ENCODE data around the gene MMP2. TPM values are rescaled to one million over a fixed set of nuclear protein-coding genes. Genes with fewer than 3 reads are reported as not detected.

MMP2 gene
- total and polyA plus RNA-seq, 4 experiments from 2014 or later: 0.55 to 0.84 TPM; not detected in 2

GRCh38 chr16:55534756-55535155 lies 55.8 kb downstream of the MMP2 start:
- no peak for DNase-seq
- H3K4me1 ChIP-seq (ENCODE audit: insufficient read depth, low read length): no peaks in the 10 kb centered on the region
- no peak overlapping the region for H3K4me3 Mint-ChIP-seq
- H3K27me3 ChIP-seq (ENCODE audit: insufficient read depth, low read length): no peaks in the 10 kb centered on the region
- ChIA-PET POLR2A (ENCODE audit: partially characterized antibody) (no interaction called here), CTCF (ENCODE audit: partially characterized antibody) (no interaction called here)
- no peaks in the 10 kb centered on the region for H3K9me3 Mint-ChIP-seq
- peaks cover 0 to 5% of the 10 kb centered on the region in 2 donors for H3K27me3 Mint-ChIP-seq
- H3K36me3 Mint-ChIP-seq: no peaks in the 10 kb centered on the region
- no peaks in the 10 kb centered on the region for H3K4me1 Mint-ChIP-seq
- no peak overlapping the region for H3K27ac ChIP-seq (ENCODE audit: low read depth, low read length)
- intact Hi-C loops (cut with micrococcal nuclease): no loop called here
- H3K9me3 ChIP-seq (ENCODE audit: control insufficient read depth in 1 of 2, low read length in 2 of 2): no peaks in the 10 kb centered on the region
- H3K27ac Mint-ChIP-seq: no peak overlapping the region
- no peak overlapping the region for H3K4me3 ChIP-seq (ENCODE audit: low read length in 2 of 2)
- H3K36me3 ChIP-seq (ENCODE audit: insufficient read depth, low read length): no peaks in the 10 kb centered on the region

DNA sequence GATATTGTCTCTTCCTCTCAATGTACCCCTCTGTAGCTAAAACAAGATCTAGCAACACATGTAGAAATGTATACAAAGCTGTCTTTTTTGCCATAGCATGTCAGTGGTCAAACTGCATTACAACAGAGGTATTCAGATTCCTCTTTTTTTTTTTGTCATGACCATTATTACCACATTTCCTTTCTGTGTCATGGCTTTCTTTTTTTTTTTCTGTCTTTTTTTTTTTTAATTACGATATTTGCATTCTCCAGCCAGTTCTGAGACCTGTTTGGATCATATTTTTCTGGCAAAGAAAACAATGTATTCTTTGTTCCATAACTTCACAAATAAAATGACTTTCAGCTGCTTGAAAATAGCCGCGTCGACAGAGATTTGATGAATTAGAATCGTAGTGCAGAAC lies 60.1 kb downstream of the MMP2 start:
- intact Hi-C loops (cut with micrococcal nuclease): no loop called here
- H3K27ac ChIP-seq (ENCODE audit: low read depth, low read length): no peak overlapping the region
- no peak overlapping the region for H3K27ac Mint-ChIP-seq
- no peak overlapping the region for H3K4me3 Mint-ChIP-seq
- H3K36me3 ChIP-seq (ENCODE audit: insufficient read depth, low read length): no peaks in the 10 kb centered on the region
- peaks cover 0 to 2% of the 10 kb centered on the region in 2 donors for H3K27me3 Mint-ChIP-seq
- no peaks in the 10 kb centered on the region for H3K36me3 Mint-ChIP-seq
- H3K4me3 ChIP-seq (ENCODE audit: low read length in 2 of 2): no peak overlapping the region
- no peak for DNase-seq
- no peaks in the 10 kb centered on the region for H3K4me1 ChIP-seq (ENCODE audit: insufficient read depth, low read length)
- H3K9me3 Mint-ChIP-seq: no peaks in the 10 kb centered on the region
- ChIA-PET CTCF (ENCODE audit: partially characterized antibody) (interaction anchor here (0.7 kb wide), 1 partner anchor 33 kb away, joined by 4 read pairs; no protein-coding TSS in a partner anchor), POLR2A (ENCODE audit: partially characterized antibody) (no interaction called here)
- H3K4me1 Mint-ChIP-seq: no peaks in the 10 kb centered on the region
- no peaks in the 10 kb centered on the region for H3K27me3 ChIP-seq (ENCODE audit: insufficient read depth, low read length)
- no peaks in the 10 kb centered on the region for H3K9me3 ChIP-seq (ENCODE audit: control insufficient read depth in 1 of 2, low read length in 2 of 2)

GRCh38 chr16:55539488-55539887 lies 60.5 kb downstream of the MMP2 start:
- ChIA-PET POLR2A (ENCODE audit: partially characterized antibody) (no interaction called here), CTCF (ENCODE audit: partially characterized antibody) (interaction anchor here (0.7 kb wide), 1 partner anchor 32 kb away, joined by 4 read pairs; no protein-coding TSS in a partner anchor)
- Mint-ChIP-seq H3K27me3 (peaks cover 0 to 2% of the 10 kb centered on the region in 2 donors), H3K4me3 (no peak overlapping the region), H3K27ac (no peak overlapping the region), H3K36me3 (no peaks in the 10 kb centered on the region), H3K4me1 (no peaks in the 10 kb centered on the region), H3K9me3 (no peaks in the 10 kb centered on the region)
- Histone ChIP-seq H3K4me3 (ENCODE audit: low read length in 2 of 2) (no peak overlapping the region), H3K27me3 (ENCODE audit: insufficient read depth, low read length) (no peaks in the 10 kb centered on the region), H3K4me1 (ENCODE audit: insufficient read depth, low read length) (no peaks in the 10 kb centered on the region), H3K36me3 (ENCODE audit: insufficient read depth, low read length) (no peaks in the 10 kb centered on the region), H3K9me3 (ENCODE audit: control insufficient read depth in 1 of 2, low read length in 2 of 2) (no peaks in the 10 kb centered on the region), H3K27ac (ENCODE audit: low read depth, low read length) (no peak overlapping the region)
- intact Hi-C loops (cut with micrococcal nuclease): no loop called here
- DNase-seq: no peak

GRCh38 chr16:55540221-55540620 lies 61.2 kb downstream of the MMP2 start:
- Mint-ChIP-seq H3K9me3 (no peaks in the 10 kb centered on the region), H3K4me3 (no peak overlapping the region), H3K4me1 (no peaks in the 10 kb centered on the region), H3K27me3 (peaks cover 0 to 3% of the 10 kb centered on the region in 2 donors), H3K36me3 (no peaks in the 10 kb centered on the region), H3K27ac (no peak overlapping the region)
- intact Hi-C loops (cut with micrococcal nuclease): no loop called here
- ChIA-PET CTCF (ENCODE audit: partially characterized antibody) (interaction anchor here (1.5 kb wide), 1 partner anchor 75 kb away, joined by 4 read pairs; no protein-coding TSS in a partner anchor), POLR2A (ENCODE audit: partially characterized antibody) (no interaction called here)
- Histone ChIP-seq H3K27ac (ENCODE audit: low read depth, low read length) (no peak overlapping the region), H3K4me1 (ENCODE audit: insufficient read depth, low read length) (no peaks in the 10 kb centered on the region), H3K4me3 (ENCODE audit: low read length in 2 of 2) (no peak overlapping the region), H3K36me3 (ENCODE audit: insufficient read depth, low read length) (no peaks in the 10 kb centered on the region), H3K27me3 (ENCODE audit: insufficient read depth, low read length) (no peaks in the 10 kb centered on the region), H3K9me3 (ENCODE audit: control insufficient read depth in 1 of 2, low read length in 2 of 2) (no peaks in the 10 kb centered on the region)
- no peak for DNase-seq

GRCh38 chr16:55542459-55543082 lies 63.6 kb downstream of the MMP2 start:
- Histone ChIP-seq H3K27me3 (ENCODE audit: insufficient read depth, low read length) (no peaks in the 10 kb centered on the region), H3K27ac (ENCODE audit: low read depth, low read length) (no peak overlapping the region), H3K9me3 (ENCODE audit: control insufficient read depth in 1 of 2, low read length in 2 of 2) (no peaks in the 10 kb centered on the region), H3K4me3 (ENCODE audit: low read length in 2 of 2) (no peak overlapping the region), H3K36me3 (ENCODE audit: insufficient read depth, low read length) (no peaks in the 10 kb centered on the region), H3K4me1 (ENCODE audit: insufficient read depth, low read length) (no peaks in the 10 kb centered on the region)
- peaks cover 2% of the 10 kb centered on the region in 2 donors for H3K27me3 Mint-ChIP-seq
- no peak for DNase-seq
- no peaks in the 10 kb centered on the region for H3K4me1 Mint-ChIP-seq
- ChIA-PET POLR2A (ENCODE audit: partially characterized antibody) (no interaction called here), CTCF (ENCODE audit: partially characterized antibody) (no interaction called here)
- no peak overlapping the region for H3K27ac Mint-ChIP-seq
- H3K4me3 Mint-ChIP-seq: no peak overlapping the region
- H3K9me3 Mint-ChIP-seq: no peaks in the 10 kb centered on the region
- intact Hi-C loops (cut with micrococcal nuclease): no loop called here
- H3K36me3 Mint-ChIP-seq: no peaks in the 10 kb centered on the region

GRCh38 chr16:55543472-55543871 lies 64.5 kb downstream of the MMP2 start:
- H3K27ac Mint-ChIP-seq: no peak overlapping the region
- no peaks in the 10 kb centered on the region for H3K9me3 Mint-ChIP-seq
- no peaks in the 10 kb centered on the region for H3K4me1 ChIP-seq (ENCODE audit: insufficient read depth, low read length)
- H3K4me1 Mint-ChIP-seq: no peaks in the 10 kb centered on the region
- no peaks in the 10 kb centered on the region for H3K36me3 Mint-ChIP-seq
- no peaks in the 10 kb centered on the region for H3K9me3 ChIP-seq (ENCODE audit: control insufficient read depth in 1 of 2, low read length in 2 of 2)
- CTCF ChIA-PET (ENCODE audit: partially characterized antibody): interaction anchor here (2.2 kb wide), 1 partner anchor 79 kb away, joined by 11 read pairs; no protein-coding TSS in a partner anchor
- H3K4me3 Mint-ChIP-seq: no peak overlapping the region
- intact Hi-C loops (cut with micrococcal nuclease): no loop called here
- peaks cover 2% of the 10 kb centered on the region in 2 donors for H3K27me3 Mint-ChIP-seq
- POLR2A ChIA-PET (ENCODE audit: partially characterized antibody): no interaction called here
- DNase-seq: no peak
- H3K36me3 ChIP-seq (ENCODE audit: insufficient read depth, low read length): no peaks in the 10 kb centered on the region
- no peak overlapping the region for H3K27ac ChIP-seq (ENCODE audit: low read depth, low read length)
- H3K27me3 ChIP-seq (ENCODE audit: insufficient read depth, low read length): no peaks in the 10 kb centered on the region
- H3K4me3 ChIP-seq (ENCODE audit: low read length in 2 of 2): no peak overlapping the region

DNA sequence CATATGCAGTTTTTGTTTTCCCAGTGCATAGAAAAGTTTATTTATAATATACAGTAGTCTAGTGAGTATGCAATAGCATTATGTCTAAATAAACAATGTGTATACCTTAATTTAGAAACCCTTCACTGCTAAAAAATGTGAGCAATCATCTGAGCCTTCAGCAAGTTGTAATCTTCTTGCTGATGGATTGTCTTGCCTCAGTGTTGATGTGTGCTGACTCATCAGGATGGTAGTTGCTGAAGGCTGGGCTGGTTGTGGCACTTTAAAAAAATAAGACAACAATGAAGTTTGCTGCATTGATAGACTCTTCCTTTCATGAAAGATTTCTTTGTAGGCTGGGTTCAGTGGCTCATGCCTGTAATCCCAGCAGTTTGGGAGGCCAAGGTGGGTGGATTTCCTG lies 73.6 kb downstream of the MMP2 start:
- H3K9me3 ChIP-seq (ENCODE audit: control insufficient read depth in 1 of 2, low read length in 2 of 2): no peaks in the 10 kb centered on the region
- H3K27me3 ChIP-seq (ENCODE audit: insufficient read depth, low read length): no peaks in the 10 kb centered on the region
- no peak overlapping the region for H3K27ac ChIP-seq (ENCODE audit: low read depth, low read length)
- POLR2A ChIA-PET (ENCODE audit: partially characterized antibody): no interaction called here
- Mint-ChIP-seq H3K9me3 (peaks cover 0 to 4% (median 1%) of the 10 kb centered on the region in 8 donors), H3K27me3 (peaks cover 5 to 7% of the 10 kb centered on the region in 2 donors), H3K27ac (no peak overlapping the region), H3K36me3 (no peaks in the 10 kb centered on the region), H3K4me3 (no peak overlapping the region), H3K4me1 (no peaks in the 10 kb centered on the region)
- CTCF ChIA-PET (ENCODE audit: partially characterized antibody): no interaction called here
- no peaks in the 10 kb centered on the region for H3K36me3 ChIP-seq (ENCODE audit: insufficient read depth, low read length)
- H3K4me3 ChIP-seq (ENCODE audit: low read length in 2 of 2): no peak overlapping the region
- DNase-seq: no peak
- intact Hi-C loops (cut with micrococcal nuclease): no loop called here
- no peaks in the 10 kb centered on the region for H3K4me1 ChIP-seq (ENCODE audit: insufficient read depth, low read length)

All from CD4-positive, alpha-beta memory T cell (primary cell).